K562 (cell line): ENCODE measurements around the gene PIK3C2B. TPM values are rescaled to one million over a fixed set of nuclear protein-coding genes. Genes with fewer than 3 reads are reported as not detected.

Experiments
- CTCF ChIP-seq, 3 experiments: IDR thresholded peaks in 2 of 3; conservative IDR thresholded peaks in 1 of 3; 2 replicates each; pipeline ENCODE4 v1.5.1; 2011 to 2012; ENCODE audit warnings: low read length in 3 of 3, mild to moderate bottlenecking in 3 of 3, control low read depth in 2 of 3, improper control_type of control experiment in 1 of 3, inconsistent platforms in 1 of 3, low read depth in 1 of 3, mixed read lengths in 1 of 3, moderate library complexity in 1 of 3; ENCODE audit not compliant: insufficient read depth in 2 of 3
- FOXK2 ChIP-seq, 2 experiments: fragments of 450-650 bp; IDR thresholded peaks in 1 of 2; conservative IDR thresholded peaks in 1 of 2; 2 replicates each; pipeline ENCODE4 v1.6.1; 2016; ENCODE audit warnings: low read depth in 2 of 2, mild to moderate bottlenecking in 1 of 2
- HDAC1 ChIP-seq, 2 experiments: fragments of 450-650 bp; IDR thresholded peaks; 2 replicates each; pipeline ENCODE4 v1.6.1; 2016 to 2017; ENCODE audit warnings: inconsistent platforms in 1 of 2, mild to moderate bottlenecking in 1 of 2, moderate library complexity in 1 of 2
- HOMEZ ChIP-seq: fragments of 250-450 bp; sonication (Bioruptor Pico); IDR thresholded peaks from 2 replicates; pipeline ENCODE4 v1.4.0; 2020; ENCODE audit warnings: mild to moderate bottlenecking, moderate library complexity
- JUND ChIP-seq, 2 experiments: IDR thresholded peaks; 2 replicates in 1 of 2; 3 replicates in 1 of 2; pipeline ENCODE4 v1.6.1; 2011; ENCODE audit warnings: borderline replicate concordance in 2 of 2, low read depth in 2 of 2, low read length in 2 of 2, improper control_type of control experiment in 1 of 2, missing biosample characterization in 1 of 2, missing genetic modification characterization in 1 of 2, missing genetic modification reagents in 1 of 2
- MAFG ChIP-seq: fragments of 450-650 bp; conservative IDR thresholded peaks from 2 replicates; pipeline ENCODE4 v1.6.1; 2016; ENCODE audit warnings: missing genetic modification characterization, missing compliant biosample characterization
- POLR2B ChIP-seq: fragments of 450-650 bp; IDR thresholded peaks from 2 replicates; pipeline ENCODE4 v1.6.1; 2018; ENCODE audit warnings: low read depth; ENCODE audit not compliant: partially characterized antibody
- RCOR1 ChIP-seq, 2 experiments: IDR thresholded peaks; 2 replicates each; pipeline ENCODE4 v1.6.1; 2012; ENCODE audit warnings: low read depth in 2 of 2, low read length in 2 of 2, borderline replicate concordance in 1 of 2, improper control_type of control experiment in 1 of 2
- TBL1XR1 ChIP-seq, 2 experiments: IDR thresholded peaks; 2 replicates each; pipeline ENCODE4 v1.6.1; 2012; ENCODE audit warnings: improper control_type of control experiment in 2 of 2, low read length in 2 of 2, mild to moderate bottlenecking in 1 of 2
- ZBTB11 ChIP-seq, 3 experiments: fragments of 200-800 bp in 1 of 3; fragments of 250-450 bp in 1 of 3; fragments of 450-650 bp in 1 of 3; sonication (Bioruptor Pico) in 1 of 3; sonication (Bioruptor generic) in 1 of 3; formaldehyde crosslinking in 1 of 3; IDR thresholded peaks; 2 replicates each; pipeline versions ENCODE4 v1.6.1 to v1.8.0; 2016 to 2022; ENCODE audit warnings: mild to moderate bottlenecking in 2 of 3, missing genetic modification characterization in 2 of 3, missing compliant biosample characterization in 1 of 3, moderate library complexity in 1 of 3
- ZFP1 ChIP-seq: fragments of 450-650 bp; formaldehyde crosslinking; IDR thresholded peaks from 2 replicates; pipeline ENCODE4 v1.4.0; 2020; ENCODE audit warnings: mild to moderate bottlenecking, mixed read lengths
- ZMIZ1 ChIP-seq, 2 experiments: fragments of 150-350 bp in 1 of 2; IDR thresholded peaks; 2 replicates each; pipeline ENCODE4 v1.6.1; 2012 to 2016; ENCODE audit warnings: low read depth in 2 of 2, low read length in 2 of 2, mild to moderate bottlenecking in 1 of 2, moderate library complexity in 1 of 2
- ZNF146 ChIP-seq: IDR thresholded peaks from one replicate; pipeline ENCODE4 v1.6.1; 2018; ENCODE audit warnings: missing compliant biosample characterization; ENCODE audit not compliant: unreplicated experiment
- polyA plus RNA-seq, 8 experiments: library from polyadenylated mRNA; depleted of rRNA in 4 of 8; stranded (reverse) in 5 of 8; unstranded in 3 of 8; fragments of >200 nt; fragmentation: Nextera tagmentation in 2 of 8; fragmentation: Illumina TruSeq in 1 of 8; extraction: Ambion mirVana in 2 of 8; extraction: Trizol in 1 of 8; gene quantifications; 2 replicates each; pipeline versions ENCODE4 v1.2.1 to v1.2.3, GENCODE V29; 2011 to 2014; ENCODE audit warnings: inconsistent platforms in 1 of 8, missing spikeins in 1 of 8
- total RNA-seq, 7 experiments: library from RNA; depleted of rRNA in 6 of 7; stranded (reverse); fragments of >200 nt in 6 of 7; fragmentation: Illumina TruSeq in 2 of 7; extraction: Trizol in 2 of 7; gene quantifications; 2 replicates each; pipeline versions ENCODE4 v1.2.1 to v1.2.3, GENCODE V29; 2011 to 2021; ENCODE audit warnings: low replicate concordance in 1 of 7

PIK3C2B gene
- total and polyA plus RNA-seq, 9 of the 15 experiments (the other 6 are each of a cell fraction or from before 2014, with no cell fraction given): 0.10 to 2.9 (median 0.72) TPM

GRCh38 chr1:204506201-204506968 lies 11.8 kb upstream of the PIK3C2B start (continued):
- TF ChIP-seq ZMIZ1 (IDR thresholded peaks at IDR 0.05; ENCODE audit: low read depth in 2 of 2, low read length in 2 of 2) (peak in 1 of 2 experiments; percentile 57; a peak in 1 of 4 replicates), HDAC1 (IDR thresholded peaks at IDR 0.05) (peak in 1 of 2 experiments; percentile 97; a peak in 3 of 4 replicates), ZFP1 (CRISPR knock-in tag) (no peak), ZBTB11 (CRISPR knock-in tag; IDR thresholded peaks at IDR 0.05) (0 out of 6 replicates have a peak, but pooled peaks of 1 of the 3 experiments have one; percentile 57), ZNF146 (CRISPR knock-in tag) (no peak), FOXK2 (conservative IDR thresholded peaks at IDR 0.05 in 1 of 2, IDR thresholded peaks at IDR 0.05 in 1 of 2; ENCODE audit: low read depth in 2 of 2) (peak in 1 of 2 experiments; percentile 74; a peak in 1 of 4 replicates), CTCF (IDR thresholded peaks at IDR 0.05 in 2 of 3, conservative IDR thresholded peaks at IDR 0.05 in 1 of 3; ENCODE audit: insufficient read depth in 2 of 3, low read depth in 1 of 3, low read length in 3 of 3) (0 out of 6 replicates have a peak, but pooled peaks of 1 of the 3 experiments have one; percentile 12), RCOR1 (IDR thresholded peaks at IDR 0.05; ENCODE audit: borderline replicate concordance in 1 of 2, low read depth in 2 of 2, low read length in 2 of 2) (peak in 1 of 2 experiments; percentile 47; a peak in 2 of 4 replicates), HOMEZ (CRISPR knock-in tag) (no peak), TBL1XR1 (IDR thresholded peaks at IDR 0.05; ENCODE audit: low read length in 2 of 2) (peak; percentile 60 to 91; a peak in 3 of 4 replicates), POLR2B (peak; percentile 63), JUND (IDR thresholded peaks at IDR 0.05; ENCODE audit: borderline replicate concordance, low read depth, low read length) (peak; percentile 42; the same call in 1 of the 2 replicates), JUND (tag; IDR thresholded peaks at IDR 0.05; ENCODE audit: borderline replicate concordance, low read depth, low read length) (peak; percentile 39; the same call in 1 of the 3 replicates), MAFG (tag) (peak; percentile 40; the same call in 1 of the 2 replicates)
